ENCODE measurements around the gene SPCS2.
A peak's percentile ranks its signal among the peaks of the same experiment; 100 is the strongest.
"Not testable (repeated sequence)": the region's sequence is repeated elsewhere in the genome, so short reads cannot be mapped to it uniquely, and the experiment has no call there.

Gene SPCS2

GRCh38 chr11:75002516-75002915 is 53.5 kb downstream of the SPCS2 start:
- no peak for DNase-seq

- no peak for DNase-seq
These were observed 55.1 kb downstream of the SPCS2 start for GRCh38 chr11:75004215-75004614.

GRCh38 chr11:75011357-75011756 is 62.3 kb downstream of the SPCS2 start:
- DNase-seq = no peak

- DNase-seq = no peak
These were observed 62.8 kb downstream of the SPCS2 start for GRCh38 chr11:75011872-75012271.

GRCh38 chr11:75013051-75013450 is 64.0 kb downstream of the SPCS2 start:
- DNase-seq = no peak

- no peak for DNase-seq
These were observed 65.1 kb downstream of the SPCS2 start for GRCh38 chr11:75014129-75014528.

GRCh38 chr11:75019200-75019599 is 70.1 kb downstream of the SPCS2 start:
- DNase-seq = not testable (repeated sequence)

- not testable (repeated sequence) for DNase-seq
These were observed 71.3 kb downstream of the SPCS2 start for GRCh38 chr11:75020328-75020727.

- DNase-seq = no peak
These were observed 73.2 kb downstream of the SPCS2 start for GRCh38 chr11:75022296-75022695.

GRCh38 chr11:75022759-75023396 is 73.8 kb downstream of the SPCS2 start:
- DNase-seq = peak; percentile 64 to 71

GRCh38 chr11:75023446-75024067 is 74.5 kb downstream of the SPCS2 start:
- no peak for DNase-seq

- DNase-seq = no peak
These were observed 75.0 kb downstream of the SPCS2 start for GRCh38 chr11:75024068-75024449.

- DNase-seq = no peak
These were observed 75.7 kb downstream of the SPCS2 start for GRCh38 chr11:75024764-75025211.

- no peak for DNase-seq
These were observed 76.5 kb downstream of the SPCS2 start for GRCh38 chr11:75025561-75025960.

- no peak for DNase-seq
These were observed 79.3 kb downstream of the SPCS2 start for GRCh38 chr11:75028321-75028720.

Measured in CD4-positive, alpha-beta T cell treated with Interleukin-1 beta for 1 hour (primary cell).